GM12875 (cell line): ENCODE data around the gene NRG3.

Source experiments
- H3K4me3 ChIP-seq: one replicate; pipeline ENCODE4 v1.5.1; 2011; ENCODE audit warnings: low read depth, low read length, control low read depth
- CTCF ChIP-seq: IDR thresholded peaks from 2 replicates; pipeline ENCODE4 v1.5.1; 2011; ENCODE audit warnings: low read depth, mild to moderate bottlenecking, control low read depth, inconsistent platforms, low read length, moderate library complexity, borderline replicate concordance; ENCODE audit not compliant: insufficient read depth

NRG3 gene

DNA sequence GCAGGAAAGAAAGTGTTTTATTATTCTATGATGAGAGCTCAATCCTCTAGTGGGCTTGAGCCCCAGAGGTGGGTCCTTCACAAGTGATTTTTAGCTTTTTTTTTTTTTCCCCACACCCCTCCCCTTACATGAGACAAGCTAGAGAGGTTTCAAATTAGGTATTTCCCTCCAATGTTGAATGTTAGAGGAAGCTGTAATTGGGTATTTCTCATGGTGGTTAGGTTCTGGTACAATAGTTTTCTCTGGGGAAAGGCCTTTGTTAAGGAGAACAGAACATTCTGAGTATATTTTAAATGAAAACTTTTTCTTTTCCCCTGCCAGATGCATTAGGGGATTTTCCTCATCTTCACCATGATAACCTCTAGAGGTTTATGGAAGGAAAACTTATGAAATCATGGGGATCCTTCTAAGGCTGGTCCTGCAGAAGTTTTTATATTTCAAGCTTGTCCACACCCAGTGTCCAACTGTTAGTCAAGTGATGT is 1039.7 kb downstream of the NRG3 start:
- H3K4me3 ChIP-seq, result no peak overlapping the region
- TF ChIP-seq CTCF, result no peak

DNA sequence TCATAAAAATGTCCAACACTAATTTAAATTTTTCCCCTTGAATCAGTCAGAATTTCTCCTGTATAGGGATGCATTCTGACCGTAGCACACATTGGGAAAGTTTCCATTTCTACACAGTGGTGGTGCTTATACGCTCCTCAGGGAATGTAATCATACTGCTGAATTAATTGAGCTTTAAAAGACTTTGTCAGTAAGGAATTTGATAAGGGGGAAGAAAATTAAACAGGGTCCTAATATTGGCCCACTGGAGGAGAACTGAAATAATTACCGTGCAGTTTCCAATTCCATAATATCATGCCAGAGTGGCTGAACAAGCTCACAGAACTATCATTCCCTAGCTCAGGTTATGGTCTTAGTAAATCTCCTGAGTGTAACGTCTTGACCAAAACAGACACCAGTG is 1041.9 kb downstream of the NRG3 start:
- TF ChIP-seq CTCF, result no peak
- no peak overlapping the region for H3K4me3 ChIP-seq

DNA sequence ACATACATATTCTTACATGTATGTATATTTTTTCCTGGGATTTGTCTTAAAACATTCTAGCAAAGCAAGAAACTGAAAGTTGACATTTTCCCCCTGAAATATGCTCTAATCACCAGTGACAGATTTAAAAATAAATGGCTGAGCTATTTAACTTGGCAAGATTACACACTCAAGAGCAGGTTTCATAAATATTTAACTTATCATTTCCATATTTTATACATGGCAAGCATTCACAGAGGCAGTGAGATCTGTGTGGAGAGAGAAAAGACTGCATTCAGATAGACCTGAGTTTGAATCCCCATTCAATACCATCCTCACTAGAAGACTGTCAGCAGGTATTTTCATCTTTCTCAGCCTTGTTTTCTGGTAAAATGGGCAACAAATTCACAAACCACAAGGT is 1043.0 kb downstream of the NRG3 start:
- no peak overlapping the region for H3K4me3 ChIP-seq
- TF ChIP-seq CTCF, result no peak

DNA sequence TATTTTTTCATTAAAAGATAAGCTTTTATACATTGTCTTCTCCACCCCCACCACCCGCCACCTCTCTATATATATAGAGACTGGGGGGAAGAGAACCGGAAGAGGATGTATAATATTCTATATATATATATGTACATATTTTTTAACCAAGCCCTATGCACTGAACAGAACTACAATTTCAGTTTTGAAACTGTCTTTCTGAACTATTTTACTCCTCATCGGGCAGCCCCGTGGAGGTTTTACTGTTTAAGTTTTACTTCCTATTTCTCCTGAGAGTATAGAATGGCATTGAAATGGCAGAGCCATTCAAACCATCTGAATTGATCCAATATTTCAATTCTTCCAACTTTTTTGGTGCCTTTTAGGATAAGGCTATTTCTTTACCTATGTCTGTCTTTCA is 1047.1 kb downstream of the NRG3 start:
- no peak overlapping the region for H3K4me3 ChIP-seq
- no peak for TF ChIP-seq CTCF

DNA sequence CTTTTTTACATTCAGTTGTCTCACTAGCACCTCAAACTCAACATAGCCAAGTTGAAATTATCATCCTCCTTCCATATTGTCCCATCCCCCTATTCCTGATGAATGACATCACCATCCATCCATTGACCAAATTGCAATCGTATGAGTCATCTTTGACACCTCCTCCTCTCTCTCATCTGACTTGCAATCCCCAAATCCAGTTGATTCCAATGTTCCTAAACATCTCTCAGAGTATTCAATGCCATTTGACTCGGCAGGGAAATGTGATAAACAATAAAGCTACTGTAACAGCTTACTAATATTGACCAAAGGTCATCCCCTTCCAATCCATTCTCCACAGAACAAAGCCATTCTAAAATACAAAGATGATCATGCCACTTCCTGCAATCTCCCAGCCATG is 1047.8 kb downstream of the NRG3 start:
- no peak for TF ChIP-seq CTCF
- no peak overlapping the region for H3K4me3 ChIP-seq

DNA sequence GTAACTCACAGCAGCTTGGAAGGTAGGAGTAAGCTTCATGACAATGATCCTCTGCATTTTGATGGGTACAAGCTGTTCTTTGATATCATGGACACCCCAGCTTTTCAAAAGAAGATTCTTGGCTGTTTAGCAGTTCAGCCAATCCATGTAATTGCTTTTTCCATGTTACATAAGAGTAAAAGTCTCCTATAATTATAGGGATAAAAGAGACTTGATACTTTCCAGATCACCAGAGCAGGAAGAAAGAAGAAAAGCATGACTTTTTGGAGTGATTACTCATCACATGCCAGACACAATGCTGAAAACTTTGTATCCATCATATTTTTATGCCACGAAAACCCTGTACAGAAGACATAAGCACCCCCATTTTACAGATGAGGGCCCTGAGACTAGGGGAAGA is 1049.7 kb downstream of the NRG3 start:
- H3K4me3 ChIP-seq, result no peak overlapping the region
- no peak for TF ChIP-seq CTCF

DNA sequence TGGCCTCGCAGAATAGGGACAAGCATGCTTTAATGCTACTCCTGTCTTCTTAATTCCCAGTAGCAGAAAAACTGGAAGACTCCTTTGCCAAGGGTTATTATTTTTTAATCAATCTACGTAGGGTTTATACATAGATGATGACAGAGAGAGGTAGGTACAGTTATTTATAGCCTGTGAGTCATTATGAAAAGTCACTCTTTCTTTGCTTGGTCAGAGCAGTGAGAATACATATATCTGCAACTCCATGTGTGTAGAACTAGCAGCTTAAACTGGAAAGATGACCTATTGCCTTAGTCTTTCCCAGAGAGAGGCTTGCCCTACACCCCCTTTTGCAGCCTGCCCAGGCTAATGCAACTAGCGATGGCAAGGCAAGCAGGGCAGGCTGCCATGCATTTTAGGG is 1050.6 kb downstream of the NRG3 start:
- H3K4me3 ChIP-seq, result no peak overlapping the region
- TF ChIP-seq CTCF, result no peak
